Ectodermal cell (in vitro differentiated cells): ENCODE measurements around the gene STAMBPL1.
A peak's percentile ranks its signal among the peaks of the same experiment; 100 is the strongest.

Experiments
- H3K27ac ChIP-seq: 2 replicates; pipeline ENCODE4 v1.7.0; 2013; ENCODE audit warnings: mild to moderate bottlenecking, low read depth, low read length; ENCODE audit not compliant: insufficient read depth, poor library complexity, severe bottlenecking
- H3K27me3 ChIP-seq: 2 replicates; pipeline ENCODE4 v1.7.0; 2013; ENCODE audit warnings: mild to moderate bottlenecking, low read length; ENCODE audit not compliant: insufficient read depth, control insufficient read depth, poor library complexity, severe bottlenecking
- H3K36me3 ChIP-seq: one replicate; pipeline ENCODE4 v1.7.0; 2013; ENCODE audit warnings: low read length; ENCODE audit not compliant: control insufficient read depth, insufficient read depth
- H3K4me1 ChIP-seq: one replicate; pipeline ENCODE4 v1.7.0; 2013; ENCODE audit warnings: low read length; ENCODE audit not compliant: control insufficient read depth, insufficient read depth
- H3K4me3 ChIP-seq: 2 replicates; pipeline ENCODE4 v1.7.0; 2013; ENCODE audit warnings: low read depth, low read length, control low read depth; ENCODE audit not compliant: insufficient read depth
- H3K9me3 ChIP-seq: 2 replicates; pipeline ENCODE4 v1.7.0; 2013; ENCODE audit warnings: mild to moderate bottlenecking, low read length, moderate library complexity; ENCODE audit not compliant: control insufficient read depth
- WGBS, 2 experiments: methylation state at CpG; one replicate each; pipeline ENCODE4 v1.1.7; 2013; ENCODE audit warnings: missing lambda C conversion rate in 2 of 2; 5-methylcytosine and 5-hydroxymethylcytosine counted together

STAMBPL1 gene

DNA sequence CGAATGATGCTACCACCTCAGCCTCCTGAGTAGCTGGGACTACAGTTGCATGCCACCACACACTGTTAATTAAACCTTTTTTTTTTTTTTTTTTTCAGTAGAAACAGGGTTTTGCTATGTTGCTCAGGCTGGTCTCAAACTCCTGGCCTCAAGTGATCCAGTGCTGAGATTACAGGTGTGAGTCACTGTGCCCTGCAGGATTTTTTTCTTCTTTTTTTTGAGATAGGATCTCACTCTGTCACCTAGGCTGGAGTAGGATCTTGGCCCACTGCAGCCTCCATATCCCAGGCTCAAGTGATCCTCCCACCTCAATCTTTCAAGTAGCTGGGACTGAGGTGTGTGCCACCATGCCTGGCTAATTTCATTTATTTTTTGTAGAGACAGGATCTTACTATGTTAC, 66.2 kb downstream of the STAMBPL1 start:
- H3K9me3 ChIP-seq: no peaks in the 10 kb centered on the region
- no peaks in the 10 kb centered on the region for H3K36me3 ChIP-seq
- no peaks in the 10 kb centered on the region for H3K27me3 ChIP-seq
- peaks cover 6% of the 10 kb centered on the region for H3K4me1 ChIP-seq
- no peak overlapping the region for H3K4me3 ChIP-seq
- WGBS, 2 experiments: 89 to 97% methylated on average over 1 of the region's 1 CpG
- no peak overlapping the region for H3K27ac ChIP-seq

- Histone ChIP-seq H3K4me3 (no peak overlapping the region), H3K9me3 (no peaks in the 10 kb centered on the region), H3K27me3 (no peaks in the 10 kb centered on the region), H3K4me1 (peaks cover 11% of the 10 kb centered on the region), H3K36me3 (no peaks in the 10 kb centered on the region), H3K27ac (no peak overlapping the region)
- WGBS, 2 experiments: 90 to 97% methylated on average over 4 of the region's 6 CpGs
Measured at GRCh38 chr10:88946965-88947590, 67.0 kb downstream of the STAMBPL1 start.

GRCh38 chr10:88949051-88949450, 69.0 kb downstream of the STAMBPL1 start:
- WGBS, 2 experiments: 93 to 97% methylated on average over 2 of the region's 2 CpGs
- no peaks in the 10 kb centered on the region for H3K27me3 ChIP-seq
- peaks cover 14% of the 10 kb centered on the region for H3K4me1 ChIP-seq
- no peaks in the 10 kb centered on the region for H3K9me3 ChIP-seq
- no peak overlapping the region for H3K4me3 ChIP-seq
- H3K27ac ChIP-seq: no peak overlapping the region
- no peaks in the 10 kb centered on the region for H3K36me3 ChIP-seq

DNA sequence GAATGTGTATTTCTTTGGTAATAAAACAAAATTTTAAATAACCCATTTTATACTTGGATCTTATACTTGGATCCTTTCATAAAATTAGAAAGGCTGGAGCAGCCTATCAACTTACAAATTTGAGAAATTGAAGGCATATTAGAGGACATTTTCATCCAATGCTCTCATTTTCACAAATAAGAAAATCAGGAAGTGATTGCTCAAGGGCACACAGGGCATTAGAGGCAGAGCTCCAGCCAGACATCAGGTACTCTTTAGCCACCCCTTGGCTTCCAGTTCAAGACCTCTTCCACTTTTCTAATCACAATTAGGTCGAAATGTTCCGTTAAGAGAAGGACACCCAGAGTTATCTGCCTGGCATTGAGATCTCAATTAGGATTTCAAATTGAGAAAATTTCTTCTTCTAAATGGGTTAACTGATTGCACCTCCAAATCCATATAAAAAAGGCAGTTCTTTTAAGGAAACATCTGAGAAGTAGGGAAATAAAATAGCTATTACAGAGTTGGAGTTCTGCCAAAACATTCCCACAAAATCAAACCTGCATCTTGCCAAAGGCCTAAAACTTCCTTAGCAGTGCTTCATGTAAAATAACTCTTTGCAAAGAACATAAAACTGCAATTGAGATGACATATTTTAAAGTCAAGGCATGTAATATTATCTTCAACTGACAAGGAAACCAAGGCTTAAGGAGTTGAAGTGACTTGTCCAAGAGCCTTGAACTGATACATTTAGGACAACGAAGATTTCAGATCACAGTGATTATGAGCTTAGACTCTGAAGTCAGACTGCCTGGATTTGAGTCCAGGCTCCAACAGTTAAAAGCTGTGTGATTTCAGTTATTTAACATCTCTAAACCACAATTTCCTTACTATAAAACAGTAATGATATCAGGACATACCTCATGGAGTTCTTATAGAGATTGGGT, 70.1 kb downstream of the STAMBPL1 start:
- Histone ChIP-seq H3K27me3 (no peaks in the 10 kb centered on the region), H3K9me3 (no peaks in the 10 kb centered on the region), H3K36me3 (no peaks in the 10 kb centered on the region), H3K4me1 (peaks cover 14% of the 10 kb centered on the region), H3K4me3 (no peak overlapping the region), H3K27ac (no peak overlapping the region)
- 88 to 92% methylated on average over 3 of the region's 3 CpGs for WGBS, 2 experiments

- Histone ChIP-seq H3K36me3 (no peaks in the 10 kb centered on the region), H3K27me3 (no peaks in the 10 kb centered on the region), H3K27ac (peak within 1 kb of the TSS; percentile 39), H3K4me1 (peaks cover 14% of the 10 kb centered on the region), H3K4me3 (peak within 1 kb of the TSS; percentile 11), H3K9me3 (no peaks in the 10 kb centered on the region)
- WGBS, 2 experiments: 84% methylated on average over 8 of the region's 8 CpGs
Measured at GRCh38 chr10:88952647-88953111, 72.6 kb downstream of the STAMBPL1 start, which contains the start of gene ACTA2. TSS of gene ACTA2 (minus strand) at chr10:88952773. CDS start at chr10:88948930, 3,843 bp downstream.

DNA sequence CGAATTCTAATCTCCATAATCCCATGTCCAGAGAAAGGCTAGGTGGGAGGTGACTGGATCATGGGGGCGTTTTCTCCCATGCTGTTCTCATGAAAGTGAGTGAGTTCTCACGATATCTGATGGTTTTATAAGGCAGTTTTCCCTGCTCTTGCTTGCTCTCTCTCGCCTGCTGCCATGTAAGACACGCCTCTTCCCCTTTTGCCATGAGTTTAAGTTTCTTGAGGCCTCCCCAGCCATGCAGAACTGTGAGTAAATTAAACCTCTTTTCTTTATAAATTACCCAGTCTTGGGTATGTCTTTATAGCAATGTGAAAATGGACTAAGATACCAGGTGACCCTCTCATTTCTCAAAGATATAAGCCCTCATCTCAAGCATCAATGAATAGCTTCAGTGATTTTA, 73.6 kb downstream of the STAMBPL1 start:
- no peak overlapping the region for H3K4me3 ChIP-seq
- no peaks in the 10 kb centered on the region for H3K36me3 ChIP-seq
- no peaks in the 10 kb centered on the region for H3K27me3 ChIP-seq
- WGBS, 2 experiments: 88 to 90% methylated on average over 5 of the region's 5 CpGs
- peaks cover 14% of the 10 kb centered on the region for H3K4me1 ChIP-seq
- no peaks in the 10 kb centered on the region for H3K9me3 ChIP-seq
- no peak overlapping the region for H3K27ac ChIP-seq

DNA sequence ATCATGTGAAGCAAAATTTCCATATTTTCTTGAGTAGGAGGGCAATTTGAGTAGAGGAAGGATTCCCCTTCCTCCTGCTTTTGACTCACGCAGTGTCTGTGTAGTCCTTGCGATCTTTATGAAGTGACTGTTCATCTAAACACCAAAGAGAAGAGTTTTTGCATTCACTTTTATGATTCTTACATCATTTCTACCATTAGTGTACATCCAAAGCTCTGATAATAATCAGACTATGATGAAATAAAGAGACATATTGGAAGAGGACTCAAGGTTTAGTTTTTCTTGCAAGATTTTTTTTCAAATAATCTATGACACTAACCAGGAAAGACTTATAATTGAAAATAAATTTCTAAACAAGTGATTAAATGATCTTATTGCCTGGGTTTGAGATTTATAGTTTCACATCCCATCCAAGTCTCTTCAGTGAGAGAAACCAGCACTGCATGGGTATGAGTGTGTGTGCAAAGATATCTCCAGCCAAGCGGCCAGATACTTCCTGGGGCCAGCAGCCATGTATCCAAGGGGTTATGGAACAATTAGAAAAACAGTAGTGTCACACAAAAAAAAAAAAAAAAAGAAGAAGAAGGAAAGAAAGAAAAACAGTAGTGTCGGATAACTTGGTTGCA, 74.5 kb downstream of the STAMBPL1 start:
- no peaks in the 10 kb centered on the region for H3K9me3 ChIP-seq
- H3K27ac ChIP-seq: no peak overlapping the region
- no peak overlapping the region for H3K4me3 ChIP-seq
- no peaks in the 10 kb centered on the region for H3K27me3 ChIP-seq
- H3K36me3 ChIP-seq: no peaks in the 10 kb centered on the region
- peaks cover 14% of the 10 kb centered on the region for H3K4me1 ChIP-seq
- WGBS, 2 experiments: 87 to 100% methylated on average over 1 to 3 of the region's 4 CpGs

- Histone ChIP-seq H3K27ac (no peak overlapping the region), H3K4me1 (peaks cover 4% of the 10 kb centered on the region), H3K9me3 (no peaks in the 10 kb centered on the region), H3K4me3 (no peak overlapping the region), H3K36me3 (no peaks in the 10 kb centered on the region), H3K27me3 (no peaks in the 10 kb centered on the region)
- WGBS, 2 experiments: 93 to 95% methylated on average over 1 of the region's 1 CpG
Measured at GRCh38 chr10:88957381-88957780, 77.3 kb downstream of the STAMBPL1 start.

DNA sequence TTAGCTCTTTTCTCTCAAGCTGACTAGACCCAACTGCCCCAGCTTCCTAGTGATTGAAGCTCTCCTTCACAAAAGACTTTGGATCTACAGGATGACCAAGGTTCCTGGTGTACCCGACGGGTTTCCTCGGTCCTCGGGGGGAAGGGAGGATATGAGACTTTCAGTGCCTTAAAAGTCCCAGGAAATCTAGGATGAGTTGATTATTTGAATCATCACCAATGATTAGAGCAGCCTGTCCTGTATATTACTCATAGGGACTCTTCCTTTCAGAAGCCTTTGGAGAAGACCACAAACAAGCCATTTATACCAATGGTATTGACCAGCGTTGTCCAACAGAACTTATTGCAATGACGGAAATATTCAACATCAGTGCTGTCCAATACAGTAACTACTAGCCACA, 78.7 kb downstream of the STAMBPL1 start:
- Histone ChIP-seq H3K4me1 (no peaks in the 10 kb centered on the region), H3K27me3 (no peaks in the 10 kb centered on the region), H3K36me3 (no peaks in the 10 kb centered on the region), H3K27ac (no peak overlapping the region), H3K4me3 (no peak overlapping the region), H3K9me3 (no peaks in the 10 kb centered on the region)
- WGBS, 2 experiments: 95 to 96% methylated on average over 6 of the region's 6 CpGs

DNA sequence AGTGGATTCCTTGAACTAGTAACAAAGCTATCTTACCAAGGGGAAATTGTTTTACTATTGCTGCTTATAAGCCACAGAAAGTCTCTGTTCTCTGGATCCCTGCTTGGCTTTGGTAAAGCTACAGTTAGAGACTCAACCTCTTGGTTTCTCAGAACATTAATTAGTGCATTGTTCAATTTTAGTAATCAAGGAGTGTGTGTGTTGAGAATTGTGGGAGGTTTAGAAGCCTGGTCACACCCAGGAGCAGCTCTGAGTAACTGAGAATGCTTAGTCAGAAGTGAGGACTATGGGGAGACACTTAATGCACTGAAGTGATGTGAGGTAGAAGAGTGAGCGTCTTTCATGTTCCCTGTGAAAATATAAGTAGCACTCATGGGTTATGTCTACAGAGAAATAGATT, 80.8 kb downstream of the STAMBPL1 start:
- Histone ChIP-seq H3K9me3 (no peaks in the 10 kb centered on the region), H3K27me3 (no peaks in the 10 kb centered on the region), H3K4me3 (no peak overlapping the region), H3K4me1 (no peaks in the 10 kb centered on the region), H3K36me3 (no peaks in the 10 kb centered on the region), H3K27ac (no peak overlapping the region)
- 100% methylated on average over 1 of the region's 1 CpG; no CpG with 5 or more reads in 1 of the 2 experiments for WGBS, 2 experiments
